GM20000 (cell line): ENCODE measurements around the gene BUD13.

Source experiments
- DNase-seq: peaks from one replicate; pipeline ENCODE4 v3.0.0; 2012; ENCODE audit warnings: low spot score
- TF ChIP-seq, protein P1 (sequence below): IDR thresholded peaks from 2 replicates; pipeline ENCODE4 v1.5.1; 2012; ENCODE audit warnings: mild to moderate bottlenecking, control low read depth; ENCODE audit errors: extremely low read depth, missing control alignments

Gene BUD13

DNA sequence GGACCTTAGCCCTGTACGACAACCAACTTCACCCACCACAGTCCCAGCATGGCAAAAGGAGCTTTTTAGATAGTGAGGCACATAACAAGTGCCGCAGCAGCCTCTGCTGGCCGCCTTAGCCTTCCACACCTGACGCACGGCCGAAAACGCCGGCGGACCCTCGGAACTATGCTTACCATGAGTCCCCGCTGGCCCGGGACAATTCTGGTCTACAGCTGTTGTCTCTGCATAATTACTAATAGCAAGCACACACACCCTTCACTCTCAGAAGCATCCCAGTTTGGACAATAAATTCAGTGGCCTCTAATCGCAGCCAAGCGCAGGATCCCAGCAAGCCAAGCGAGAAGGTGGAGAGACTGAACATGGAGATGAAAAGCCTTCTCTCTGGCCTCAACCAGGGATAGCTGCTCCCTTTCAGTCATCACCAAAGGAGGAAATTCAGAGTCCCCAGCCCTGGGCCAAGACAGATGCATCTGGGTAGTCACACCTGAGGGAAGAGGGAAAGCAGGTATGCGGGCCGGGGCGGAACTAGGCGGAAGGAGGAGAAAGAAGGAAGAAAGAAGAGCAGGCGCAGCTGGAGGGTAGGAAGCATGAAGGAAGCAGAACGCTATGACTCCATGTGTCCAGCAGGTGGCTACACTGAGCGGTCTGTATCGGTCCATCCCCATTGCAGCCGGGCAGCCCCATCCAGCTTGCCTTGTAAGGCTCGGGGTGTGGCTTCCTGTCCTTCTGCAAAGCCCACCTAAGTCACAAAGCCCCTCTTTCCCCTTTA is 40.3 kb downstream of the BUD13 start:
- peak; percentile 86 for DNase-seq
- TF ChIP-seq, protein P1, sequence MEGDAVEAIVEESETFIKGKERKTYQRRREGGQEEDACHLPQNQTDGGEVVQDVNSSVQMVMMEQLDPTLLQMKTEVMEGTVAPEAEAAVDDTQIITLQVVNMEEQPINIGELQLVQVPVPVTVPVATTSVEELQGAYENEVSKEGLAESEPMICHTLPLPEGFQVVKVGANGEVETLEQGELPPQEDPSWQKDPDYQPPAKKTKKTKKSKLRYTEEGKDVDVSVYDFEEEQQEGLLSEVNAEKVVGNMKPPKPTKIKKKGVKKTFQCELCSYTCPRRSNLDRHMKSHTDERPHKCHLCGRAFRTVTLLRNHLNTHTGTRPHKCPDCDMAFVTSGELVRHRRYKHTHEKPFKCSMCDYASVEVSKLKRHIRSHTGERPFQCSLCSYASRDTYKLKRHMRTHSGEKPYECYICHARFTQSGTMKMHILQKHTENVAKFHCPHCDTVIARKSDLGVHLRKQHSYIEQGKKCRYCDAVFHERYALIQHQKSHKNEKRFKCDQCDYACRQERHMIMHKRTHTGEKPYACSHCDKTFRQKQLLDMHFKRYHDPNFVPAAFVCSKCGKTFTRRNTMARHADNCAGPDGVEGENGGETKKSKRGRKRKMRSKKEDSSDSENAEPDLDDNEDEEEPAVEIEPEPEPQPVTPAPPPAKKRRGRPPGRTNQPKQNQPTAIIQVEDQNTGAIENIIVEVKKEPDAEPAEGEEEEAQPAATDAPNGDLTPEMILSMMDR: peak; percentile 76

DNA sequence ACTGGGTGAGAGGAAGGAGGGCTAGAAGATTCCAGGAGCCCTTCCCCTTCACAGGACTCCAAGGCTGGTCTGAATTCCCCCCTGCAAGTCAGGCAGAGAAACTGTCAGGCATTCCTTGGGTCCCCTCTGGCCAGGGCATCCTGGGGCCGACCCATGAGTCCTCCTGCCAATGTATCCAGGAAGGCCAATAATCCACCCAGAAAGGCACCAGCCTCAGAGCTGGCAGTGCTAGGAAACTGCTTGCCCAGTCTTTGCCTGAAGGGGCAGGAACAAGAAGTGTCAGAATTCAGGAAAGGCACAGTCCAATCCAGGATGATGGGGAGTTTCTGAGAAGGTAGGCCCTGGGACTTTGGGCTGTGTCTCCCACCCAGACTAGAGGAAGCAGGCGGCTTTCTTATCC is 41.0 kb downstream of the BUD13 start:
- TF ChIP-seq, protein P1: no peak
- DNase-seq: no peak

DNA sequence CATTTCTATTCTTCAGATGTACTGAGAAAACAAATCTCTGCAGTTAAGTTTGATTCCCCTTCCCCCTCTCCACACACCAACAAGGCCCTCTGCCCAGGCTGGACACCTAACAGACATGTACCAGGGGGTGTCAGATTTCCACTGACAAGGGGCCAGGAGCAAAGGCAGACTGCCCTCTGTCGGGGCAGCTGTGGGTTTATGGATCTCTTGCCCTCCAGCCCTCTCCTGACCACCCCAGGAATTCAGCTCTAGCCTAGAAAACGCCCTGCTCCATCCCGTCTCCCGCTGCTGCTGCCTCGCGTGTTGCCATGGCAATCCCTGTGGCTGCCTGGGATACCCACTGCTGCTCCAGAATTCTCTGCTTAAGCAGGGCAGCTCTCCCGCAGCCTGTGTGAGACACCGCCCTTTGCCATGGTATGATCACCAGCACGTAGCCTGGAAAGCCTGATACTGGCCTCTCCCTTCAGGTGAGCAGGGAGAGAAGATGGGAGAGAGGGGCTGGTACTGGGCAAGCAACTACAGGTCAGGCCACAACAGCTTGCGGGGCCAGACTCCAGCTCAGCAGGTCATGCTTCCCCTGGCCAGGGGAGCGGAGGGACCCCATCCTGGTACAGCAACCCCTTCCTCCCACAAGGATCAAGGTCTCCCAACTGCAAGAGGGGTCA is 41.6 kb downstream of the BUD13 start:
- DNase-seq: no peak

DNA sequence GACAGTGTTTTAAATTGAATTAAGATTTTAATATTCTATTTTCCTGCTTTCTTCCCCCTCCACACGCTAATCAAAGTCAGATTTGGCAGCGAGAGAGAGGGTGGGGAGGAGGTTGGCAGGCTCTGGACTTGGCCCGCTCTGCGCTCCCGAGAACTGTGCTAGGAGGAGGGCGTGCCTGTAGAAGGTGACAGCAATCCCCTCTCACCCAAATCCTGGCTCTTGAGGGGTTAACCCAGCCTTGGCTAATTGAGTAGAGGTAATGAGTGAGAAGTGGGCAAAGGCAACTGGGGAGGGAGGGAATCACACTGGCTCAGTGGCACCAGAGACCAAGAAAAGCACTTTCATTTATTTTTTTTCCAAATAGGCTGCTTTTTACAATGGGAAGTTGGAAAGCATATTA is 42.2 kb downstream of the BUD13 start:
- no peak for DNase-seq
- TF ChIP-seq, protein P1: no peak

More for the DNA sequence above, 41.6 kb downstream of the BUD13 start:
- TF ChIP-seq, protein P1: no peak

DNA sequence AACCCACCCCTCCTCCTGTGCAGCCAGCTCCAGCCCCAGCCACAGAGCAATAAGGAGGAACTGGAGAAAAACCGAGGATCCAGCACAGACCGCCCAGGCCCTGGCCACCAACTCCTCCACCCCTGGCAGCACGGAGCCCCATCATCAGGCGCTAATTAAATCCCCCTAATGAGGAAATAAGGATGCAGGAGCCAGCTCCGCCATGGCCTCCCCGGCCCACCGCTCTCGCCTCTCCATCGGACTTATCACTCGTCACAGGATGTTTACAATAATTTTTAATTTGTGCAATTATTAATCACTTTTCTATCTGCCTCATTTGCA is 42.6 kb downstream of the BUD13 start:
- DNase-seq: no peak
- TF ChIP-seq, protein P1: no peak

DNA sequence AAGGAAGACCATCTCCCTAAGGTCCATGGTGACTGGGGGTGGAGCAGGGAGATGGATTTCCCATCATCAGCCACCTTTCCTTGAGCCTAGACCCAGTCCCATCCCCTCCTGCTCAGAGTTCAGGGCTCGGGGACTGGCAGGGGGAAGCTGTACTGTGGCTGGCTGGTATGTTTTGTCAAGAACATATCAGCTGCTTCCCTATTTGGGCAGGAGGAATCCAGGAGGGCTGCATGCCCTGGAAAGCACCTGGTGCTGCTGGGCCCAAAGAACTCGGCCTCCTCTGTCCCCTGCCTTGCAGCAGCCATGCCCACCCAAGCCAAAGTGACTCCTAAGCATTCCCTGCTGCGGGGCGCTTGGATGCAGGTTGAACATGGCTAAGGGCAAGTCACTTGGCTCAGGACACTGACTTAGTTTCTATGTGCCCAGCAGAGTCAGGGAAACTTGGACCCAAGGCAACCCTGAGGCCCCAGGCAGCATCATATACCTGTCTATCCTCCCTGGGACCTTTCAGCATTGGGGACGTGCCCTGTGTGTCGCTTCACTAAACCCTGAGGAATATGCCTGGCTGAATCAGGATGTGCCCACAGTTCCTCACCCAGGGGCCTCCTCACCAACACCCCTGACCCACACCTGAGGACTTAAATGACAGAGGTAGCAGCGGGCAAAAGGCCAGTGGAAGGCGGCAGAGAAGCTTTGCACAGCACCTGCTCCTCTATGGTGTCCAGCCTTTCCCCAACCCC is 43.1 kb downstream of the BUD13 start:
- no peak for DNase-seq
- TF ChIP-seq, protein P1: no peak

DNA sequence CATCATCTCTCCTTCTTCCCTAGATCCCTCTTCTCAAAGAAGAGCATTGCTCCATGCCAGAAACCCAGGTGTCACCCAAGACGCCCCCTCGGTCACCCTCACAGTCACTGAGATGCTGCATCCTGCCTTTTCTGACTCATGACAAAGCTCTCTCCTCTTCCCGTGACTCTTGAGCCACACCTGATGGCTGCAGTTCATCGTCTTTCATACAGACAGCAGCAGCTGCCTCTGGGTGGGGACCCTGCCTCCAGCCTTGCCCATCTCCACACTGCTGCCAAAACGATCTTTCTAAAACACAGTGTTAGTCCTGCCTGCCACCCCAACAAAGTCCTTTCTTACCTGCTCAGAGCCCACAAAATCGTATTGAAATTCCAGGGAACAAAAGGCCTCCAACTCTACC is 44.8 kb downstream of the BUD13 start:
- DNase-seq: no peak
- TF ChIP-seq, protein P1: no peak
